Stomach (tissue), 4 donors: Measurements from ENCODE around the gene IQUB.

Source experiments
- EP300 ChIP-seq: sonication (generic); formaldehyde crosslinking; IDR thresholded peaks from one replicate; pipeline ENCODE4 v1.6.1; 2017; ENCODE audit warnings: antibody characterized with exemption
- POLR2A ChIP-seq, 4 donors: fragments of 450-650 bp; IDR thresholded peaks; one replicate each; pipeline ENCODE4 v1.6.1; 2016; ENCODE audit warnings: antibody characterized with exemption in 4 of 4, control low read depth in 2 of 4, mild to moderate bottlenecking in 1 of 4, moderate library complexity in 1 of 4
- POLR2AphosphoS5 ChIP-seq, 3 donors: sonication (generic); formaldehyde crosslinking; IDR thresholded peaks; one replicate each; pipeline ENCODE4 v1.6.1; 2016; ENCODE audit warnings: antibody characterized with exemption in 3 of 3
- TF ChIP-seq, protein P1 (sequence below), 7 experiments: fragments of 450-650 bp in 4 of 7; fragments of 200-600 bp in 3 of 7; sonication (generic) in 3 of 7; IDR thresholded peaks; one replicate each; pipeline ENCODE4 v1.5.1; 2016 to 2019; ENCODE audit warnings: antibody characterized with exemption in 7 of 7, control low read depth in 2 of 7, mild to moderate bottlenecking in 1 of 7

DNA sequence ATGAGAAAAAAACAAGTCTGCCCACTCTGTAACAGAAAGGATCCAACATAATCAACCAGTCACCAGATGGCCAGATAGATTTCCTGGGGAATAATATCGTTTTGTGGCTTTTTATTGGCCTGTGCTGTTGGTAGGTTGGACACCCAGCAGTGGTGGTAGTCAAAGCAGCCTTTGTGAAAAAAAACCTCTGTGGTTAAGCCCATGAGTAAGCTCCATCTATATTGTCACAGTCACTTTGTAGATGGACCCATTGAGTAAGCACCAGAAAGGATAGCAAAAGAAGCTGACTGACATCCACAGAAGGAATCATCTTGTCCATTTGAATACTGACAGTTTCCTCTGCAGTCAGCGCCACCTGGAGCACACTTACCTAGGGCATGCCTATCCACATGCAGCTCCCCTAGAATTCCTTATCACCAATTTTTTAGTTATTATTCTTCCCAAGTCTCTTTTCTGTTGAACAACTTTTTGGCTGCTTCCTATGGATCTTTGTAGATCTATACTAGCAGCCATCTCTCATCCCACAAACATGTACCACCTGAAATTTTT, 96.9 kb downstream of the IQUB start:
- TF ChIP-seq POLR2AphosphoS5 (IDR thresholded peaks at IDR 0.05) (no peak), POLR2A (IDR thresholded peaks at IDR 0.05) (no peak), EP300 (no peak)
- TF ChIP-seq, protein P1, sequence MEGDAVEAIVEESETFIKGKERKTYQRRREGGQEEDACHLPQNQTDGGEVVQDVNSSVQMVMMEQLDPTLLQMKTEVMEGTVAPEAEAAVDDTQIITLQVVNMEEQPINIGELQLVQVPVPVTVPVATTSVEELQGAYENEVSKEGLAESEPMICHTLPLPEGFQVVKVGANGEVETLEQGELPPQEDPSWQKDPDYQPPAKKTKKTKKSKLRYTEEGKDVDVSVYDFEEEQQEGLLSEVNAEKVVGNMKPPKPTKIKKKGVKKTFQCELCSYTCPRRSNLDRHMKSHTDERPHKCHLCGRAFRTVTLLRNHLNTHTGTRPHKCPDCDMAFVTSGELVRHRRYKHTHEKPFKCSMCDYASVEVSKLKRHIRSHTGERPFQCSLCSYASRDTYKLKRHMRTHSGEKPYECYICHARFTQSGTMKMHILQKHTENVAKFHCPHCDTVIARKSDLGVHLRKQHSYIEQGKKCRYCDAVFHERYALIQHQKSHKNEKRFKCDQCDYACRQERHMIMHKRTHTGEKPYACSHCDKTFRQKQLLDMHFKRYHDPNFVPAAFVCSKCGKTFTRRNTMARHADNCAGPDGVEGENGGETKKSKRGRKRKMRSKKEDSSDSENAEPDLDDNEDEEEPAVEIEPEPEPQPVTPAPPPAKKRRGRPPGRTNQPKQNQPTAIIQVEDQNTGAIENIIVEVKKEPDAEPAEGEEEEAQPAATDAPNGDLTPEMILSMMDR (IDR thresholded peaks at IDR 0.05): no peak
